Esophagus (tissue), 2 donors: ENCODE results near the gene SLC35F4. TPM values are rescaled to one million over a fixed set of nuclear protein-coding genes. Genes with fewer than 3 reads are reported as not detected.

Experiments
- H3K27ac ChIP-seq, 2 donors: one replicate each; pipeline ENCODE4 v1.5.1; 2013; ENCODE audit warnings: low read depth in 2 of 2, mild to moderate bottlenecking in 2 of 2, inconsistent platforms in 1 of 2, low read length in 1 of 2, moderate library complexity in 1 of 2
- H3K27me3 ChIP-seq, 2 donors: one replicate each; pipeline ENCODE4 v1.6.1; 2013; ENCODE audit warnings: low read length in 2 of 2, control low read depth in 1 of 2, mild to moderate bottlenecking in 1 of 2; ENCODE audit not compliant: insufficient read depth in 2 of 2, control insufficient read depth in 1 of 2
- H3K36me3 ChIP-seq, 2 donors: one replicate each; pipeline ENCODE4 v1.6.1; 2013; ENCODE audit warnings: low read length in 1 of 2; ENCODE audit not compliant: control insufficient read depth in 2 of 2, insufficient read depth in 2 of 2
- H3K4me1 ChIP-seq, 2 donors: one replicate each; pipeline ENCODE4 v1.6.1; 2013; ENCODE audit warnings: low read length in 1 of 2; ENCODE audit not compliant: control insufficient read depth in 2 of 2, insufficient read depth in 2 of 2
- H3K4me3 ChIP-seq, 2 donors: one replicate each; pipeline ENCODE4 v1.5.1; 2013; ENCODE audit warnings: low read length in 2 of 2, mild to moderate bottlenecking in 2 of 2, low read depth in 1 of 2, moderate library complexity in 1 of 2
- H3K9me3 ChIP-seq, 2 donors: one replicate each; pipeline ENCODE4 v1.6.1; 2013; ENCODE audit warnings: mild to moderate bottlenecking in 2 of 2, low read depth in 1 of 2, low read length in 1 of 2, moderate library complexity in 1 of 2; ENCODE audit not compliant: control insufficient read depth in 2 of 2, insufficient read depth in 1 of 2
- WGBS, 2 donors: extraction: QIAGEN DNeasy Blood & Tissue Kit; methylation state at CpG; one replicate each; pipeline ENCODE4 v1.1.7; 2013; 5-methylcytosine and 5-hydroxymethylcytosine counted together
- polyA plus RNA-seq, 2 donors: library from polyadenylated mRNA; stranded (reverse); fragments of 200-250 nt; gene quantifications; one replicate each; pipeline ENCODE4 v1.2.3, GENCODE V29; 2013
- donor health status: healthy with polysubstance abuse.
- donor health status: Bipolar disorder and iron deficiency.

Gene SLC35F4
- polyA plus RNA-seq, 2 donors = not detected

GRCh38 chr14:57818511-57818910, 47.4 kb downstream of the SLC35F4 start:
- H3K4me3 ChIP-seq = no peak overlapping the region
- H3K27ac ChIP-seq = no peak overlapping the region
- no peaks in the 10 kb centered on the region for H3K27me3 ChIP-seq
- H3K4me1 ChIP-seq = peaks cover 0 to 3% of the 10 kb centered on the region in 2 donors
- H3K36me3 ChIP-seq = no peaks in the 10 kb centered on the region
- peaks cover 0 to 2% of the 10 kb centered on the region in 2 donors for H3K9me3 ChIP-seq
- WGBS, 2 donors = 45 to 50% methylated on average over 1 of the region's 1 CpG

GRCh38 chr14:57816568-57817284, 49.2 kb downstream of the SLC35F4 start:
- H3K4me3 ChIP-seq = no peak overlapping the region
- no peaks in the 10 kb centered on the region for H3K4me1 ChIP-seq
- 80 to 85% methylated on average over 2 of the region's 2 CpGs for WGBS, 2 donors
- peaks cover 0 to 2% of the 10 kb centered on the region in 2 donors for H3K9me3 ChIP-seq
- H3K27ac ChIP-seq = no peak overlapping the region
- no peaks in the 10 kb centered on the region for H3K36me3 ChIP-seq
- H3K27me3 ChIP-seq = no peaks in the 10 kb centered on the region

GRCh38 chr14:57814726-57815125, 51.2 kb downstream of the SLC35F4 start:
- no peaks in the 10 kb centered on the region for H3K27me3 ChIP-seq
- H3K9me3 ChIP-seq = peaks cover 0 to 2% of the 10 kb centered on the region in 2 donors
- H3K4me1 ChIP-seq = no peaks in the 10 kb centered on the region
- H3K27ac ChIP-seq = no peak overlapping the region
- no peaks in the 10 kb centered on the region for H3K36me3 ChIP-seq
- WGBS, 2 donors = 69% methylated on average over 4 of the region's 4 CpGs
- no peak overlapping the region for H3K4me3 ChIP-seq

GRCh38 chr14:57812741-57813140, 53.2 kb downstream of the SLC35F4 start:
- H3K4me1 ChIP-seq = no peaks in the 10 kb centered on the region
- no peaks in the 10 kb centered on the region for H3K27me3 ChIP-seq
- 71 to 77% methylated on average over 2 of the region's 2 CpGs for WGBS, 2 donors
- H3K36me3 ChIP-seq = no peaks in the 10 kb centered on the region
- H3K27ac ChIP-seq = no peak overlapping the region
- peaks cover 0 to 2% of the 10 kb centered on the region in 2 donors for H3K9me3 ChIP-seq
- no peak overlapping the region for H3K4me3 ChIP-seq

- H3K4me3 ChIP-seq = no peak overlapping the region
- H3K27me3 ChIP-seq = no peaks in the 10 kb centered on the region
- no peaks in the 10 kb centered on the region for H3K9me3 ChIP-seq
- 61 to 66% methylated on average over 2 of the region's 2 CpGs for WGBS, 2 donors
- H3K36me3 ChIP-seq = no peaks in the 10 kb centered on the region
- no peak overlapping the region for H3K27ac ChIP-seq
- no peaks in the 10 kb centered on the region for H3K4me1 ChIP-seq
These were observed 53.8 kb downstream of the SLC35F4 start for GRCh38 chr14:57811998-57812546.

GRCh38 chr14:57809808-57810207, 56.1 kb downstream of the SLC35F4 start:
- Histone ChIP-seq H3K4me3 (no peak overlapping the region), H3K27ac (no peak overlapping the region), H3K36me3 (no peaks in the 10 kb centered on the region), H3K27me3 (no peaks in the 10 kb centered on the region), H3K4me1 (no peaks in the 10 kb centered on the region), H3K9me3 (no peaks in the 10 kb centered on the region)
- 26 to 31% methylated on average over 1 of the region's 1 CpG for WGBS, 2 donors

GRCh38 chr14:57797160-57797559, 68.7 kb downstream of the SLC35F4 start:
- Histone ChIP-seq H3K4me1 (no peaks in the 10 kb centered on the region), H3K4me3 (no peak overlapping the region), H3K9me3 (peaks cover 3 to 5% of the 10 kb centered on the region in 2 donors), H3K27me3 (no peaks in the 10 kb centered on the region), H3K36me3 (no peaks in the 10 kb centered on the region), H3K27ac (no peak overlapping the region)
- 68 to 90% methylated on average over 2 of the region's 2 CpGs for WGBS, 2 donors

GRCh38 chr14:57796556-57796955, 69.3 kb downstream of the SLC35F4 start:
- no peaks in the 10 kb centered on the region for H3K27me3 ChIP-seq
- H3K9me3 ChIP-seq = peaks cover 3 to 5% of the 10 kb centered on the region in 2 donors
- no peak overlapping the region for H3K4me3 ChIP-seq
- H3K4me1 ChIP-seq = no peaks in the 10 kb centered on the region
- H3K27ac ChIP-seq = no peak overlapping the region
- H3K36me3 ChIP-seq = no peaks in the 10 kb centered on the region

- WGBS, 2 donors = 30 to 36% methylated on average over 3 of the region's 3 CpGs
- Histone ChIP-seq H3K36me3 (no peaks in the 10 kb centered on the region), H3K4me3 (no peak overlapping the region), H3K4me1 (no peaks in the 10 kb centered on the region), H3K27me3 (no peaks in the 10 kb centered on the region), H3K27ac (no peak overlapping the region), H3K9me3 (no peaks in the 10 kb centered on the region)
These were observed 80.8 kb downstream of the SLC35F4 start for GRCh38 chr14:57785058-57785457.

- Histone ChIP-seq H3K4me3 (no peak overlapping the region), H3K4me1 (no peaks in the 10 kb centered on the region), H3K27me3 (no peaks in the 10 kb centered on the region), H3K9me3 (peaks cover 6 to 9% of the 10 kb centered on the region in 2 donors), H3K27ac (no peak overlapping the region), H3K36me3 (no peaks in the 10 kb centered on the region)
- 73 to 84% methylated on average over 4 of the region's 4 CpGs for WGBS, 2 donors
These were observed 94.1 kb downstream of the SLC35F4 start for GRCh38 chr14:57771801-57772200.
